Measurements from ENCODE around the gene CELSR3.
A peak's percentile ranks its signal among the peaks of the same experiment; 100 is the strongest.

CELSR3 gene

GRCh38 chr3:48639944-48640606, 22.6 kb downstream of the CELSR3 start:
- no peak for DNase-seq
- intact Hi-C loops (cut with DNase I): no loop called here

DNA sequence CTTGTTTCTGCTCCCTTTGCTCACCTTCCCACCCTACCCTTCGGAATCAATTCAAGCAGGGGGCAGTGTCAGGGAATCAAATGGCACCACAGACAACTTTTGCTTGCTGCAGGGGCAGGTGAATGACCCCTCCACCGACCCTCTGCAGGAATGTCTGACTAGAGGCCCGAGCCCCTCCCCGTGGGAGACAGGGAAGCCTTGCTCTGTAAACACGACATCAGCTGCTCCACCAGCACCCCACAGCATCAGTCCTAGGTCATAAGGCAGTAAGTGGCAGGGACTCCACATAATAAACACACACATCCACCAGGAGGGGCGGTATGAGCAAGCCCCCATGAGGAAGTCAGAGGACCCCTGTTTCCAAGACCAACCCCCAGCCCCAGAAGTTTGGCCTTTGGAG, 25.4 kb downstream of the CELSR3 start:
- DNase-seq: no peak
- intact Hi-C loops (cut with DNase I): no loop called here

GRCh38 chr3:48636149-48636655, 26.5 kb downstream of the CELSR3 start:
- intact Hi-C loops (cut with DNase I): no loop called here
- no peak for DNase-seq

DNA sequence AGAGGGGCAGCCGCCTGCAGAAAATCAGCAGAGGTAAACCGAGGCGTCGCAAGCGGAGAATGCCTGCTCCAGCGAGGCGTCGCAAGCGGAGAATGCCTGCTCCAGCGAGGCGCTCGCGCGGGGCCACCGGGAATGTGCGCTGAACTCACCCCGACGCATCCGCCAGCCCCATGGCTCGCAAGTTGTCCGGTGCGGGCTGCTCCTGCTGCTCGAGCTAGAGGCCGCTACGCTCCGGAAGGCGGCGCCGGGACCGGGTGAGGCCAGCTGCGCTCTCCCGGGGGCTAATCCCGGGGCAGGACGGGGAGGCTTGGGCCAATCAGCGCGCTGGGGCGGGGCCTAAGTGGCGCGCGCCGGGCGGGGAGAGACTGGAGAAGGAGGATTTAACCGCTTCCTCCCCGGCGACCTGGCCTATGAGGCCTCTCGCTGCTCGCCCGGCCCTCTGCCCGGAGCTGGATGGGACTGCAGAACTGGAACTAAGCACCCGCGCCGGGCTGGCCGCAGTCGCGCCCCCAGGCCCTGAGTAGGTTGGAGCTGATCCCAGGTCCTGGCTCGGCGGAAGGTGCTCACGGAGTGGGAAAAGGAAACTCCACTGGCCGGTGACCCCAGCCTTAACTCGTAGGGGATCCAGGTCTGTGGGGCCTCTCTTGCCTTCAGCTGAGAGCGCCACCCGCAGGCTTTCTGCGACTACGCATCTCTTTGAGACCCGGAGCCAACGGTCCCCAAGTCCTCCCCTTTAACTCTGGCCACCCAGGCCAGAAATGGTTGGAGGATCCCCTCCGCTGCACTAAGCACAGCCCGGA, 27.3 kb downstream of the CELSR3 start, which contains the start of gene SLC26A6:
SLC26A6 (minus strand) TSS at position 240 of the 800 bp plus-strand sequence; CDS start at position 172, 68 bp downstream.
- DNase-seq: peak; percentile 93 to 100 (median 98)
- intact Hi-C loops (cut with DNase I): no loop called here

DNA sequence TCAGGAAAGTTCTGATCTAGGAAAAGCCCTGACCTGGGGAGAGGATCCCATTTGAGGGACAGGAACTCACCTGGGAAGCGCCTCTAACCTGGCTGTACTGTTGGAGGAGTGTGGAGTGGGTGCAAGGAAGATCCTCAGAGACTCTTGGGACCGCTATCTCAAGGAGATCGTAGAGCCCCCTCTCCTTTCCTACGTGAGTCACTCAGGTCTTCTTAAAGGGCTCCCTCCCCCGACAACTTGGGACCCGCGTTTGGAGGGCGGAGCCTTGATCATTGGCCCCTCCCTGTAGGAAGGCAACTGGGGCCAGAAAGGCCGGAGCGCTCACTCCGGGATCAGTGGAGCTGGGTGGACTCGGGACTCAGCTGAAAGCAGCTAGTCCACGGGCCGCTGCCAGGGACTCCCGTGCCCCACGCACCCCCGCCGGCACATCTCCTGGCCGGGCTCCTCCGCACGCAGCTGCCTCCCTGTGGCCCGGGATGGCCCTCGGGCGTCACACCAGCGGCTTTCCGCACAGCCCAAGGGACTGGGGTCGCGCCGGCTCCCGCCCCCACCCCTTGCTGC, 27.9 kb downstream of the CELSR3 start:
- intact Hi-C loops (cut with DNase I): no loop called here
- peak in 41 of 42 donors; percentile 14 to 71 (median 44) for DNase-seq

GRCh38 chr3:48633743-48634142, 28.9 kb downstream of the CELSR3 start:
- intact Hi-C loops (cut with DNase I): no loop called here
- DNase-seq: no peak

DNA sequence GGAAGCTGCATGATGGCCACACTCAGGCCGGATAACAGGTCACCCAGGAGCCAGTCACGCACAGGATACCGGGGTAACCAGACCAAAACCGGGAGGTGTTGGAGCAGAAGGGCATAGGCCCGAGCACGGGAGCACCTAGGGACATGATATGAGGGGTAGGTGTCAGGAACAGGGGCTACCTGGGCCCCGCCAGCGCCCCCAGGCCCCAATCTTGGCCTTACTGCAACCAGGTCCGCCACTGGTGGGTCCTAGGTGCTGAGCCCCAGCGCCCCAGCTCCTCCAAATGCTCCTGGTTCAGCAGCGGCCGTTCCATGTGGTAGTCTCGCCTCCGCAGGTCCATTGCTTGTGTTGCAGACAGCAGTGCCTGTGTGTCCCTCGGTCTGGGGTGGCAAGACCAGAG, 29.4 kb downstream of the CELSR3 start:
- intact Hi-C loops (cut with DNase I): no loop called here
- DNase-seq: no peak

DNA sequence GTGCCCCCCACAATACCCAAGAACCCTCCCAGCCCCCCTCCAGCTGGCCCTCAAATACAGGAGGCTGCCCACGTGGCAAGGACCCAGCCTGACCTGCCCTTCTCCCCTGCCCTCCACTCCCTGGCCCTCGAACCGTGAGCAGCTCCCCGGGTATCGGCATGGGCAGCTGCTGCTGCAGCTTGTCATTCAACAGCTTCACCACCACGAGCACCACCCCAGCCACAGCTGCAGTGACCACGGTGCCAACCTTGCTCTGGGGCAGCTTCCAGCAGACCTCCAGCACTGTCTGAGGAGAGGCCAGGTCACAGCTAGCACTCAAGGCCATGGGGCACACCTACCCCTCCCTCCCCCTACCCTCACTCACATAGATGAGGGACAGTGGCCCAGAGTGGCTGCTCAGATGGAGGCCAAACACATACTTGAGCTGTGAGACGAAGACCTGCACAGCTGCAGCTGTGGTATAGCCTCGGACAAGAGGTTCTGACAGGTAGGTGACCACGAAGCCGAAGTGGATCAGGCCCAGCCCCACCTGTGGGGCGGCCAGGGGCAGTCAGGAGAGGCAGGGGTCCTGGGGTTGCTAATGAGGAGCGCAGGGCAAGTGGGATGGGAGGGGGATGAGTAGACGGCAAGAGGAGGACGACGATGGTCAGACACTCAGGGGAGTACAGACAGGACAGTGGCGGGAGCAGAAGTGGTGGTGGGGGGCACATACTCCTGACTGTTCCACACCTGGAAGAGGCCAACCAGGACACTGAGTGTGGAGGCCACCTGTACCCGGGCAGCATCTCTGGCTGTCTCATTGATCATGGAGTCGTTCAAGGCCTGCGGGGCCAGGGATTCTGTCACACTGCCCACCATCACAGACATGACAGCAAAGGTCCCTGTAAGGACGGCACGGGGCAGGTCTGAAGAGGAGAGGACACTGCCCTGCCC, 30.9 kb downstream of the CELSR3 start:
- intact Hi-C loops (cut with DNase I): no loop called here
- DNase-seq: no peak

DNA sequence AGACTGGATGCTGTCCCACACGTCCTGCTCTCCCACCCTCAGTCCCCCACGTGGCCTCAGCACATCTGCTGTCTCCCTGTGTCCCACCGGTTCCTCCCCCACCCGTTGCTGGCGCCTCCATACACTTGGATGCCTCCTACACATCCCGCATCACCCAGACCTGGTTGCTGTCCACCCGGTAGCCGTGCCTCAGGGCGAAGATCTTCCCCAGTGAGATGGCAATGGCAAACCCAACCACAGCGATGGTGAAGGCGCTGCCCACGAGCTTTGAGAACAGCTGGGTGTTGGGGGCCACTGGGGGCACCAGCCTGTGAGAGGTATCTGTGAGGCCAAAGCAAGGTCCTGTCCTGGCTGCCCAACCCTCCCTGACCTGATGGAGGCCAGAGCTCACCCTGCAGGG, 31.9 kb downstream of the CELSR3 start:
- DNase-seq: no peak
- intact Hi-C loops (cut with DNase I): no loop called here

- no peak for DNase-seq
- intact Hi-C loops (cut with DNase I): no loop called here
These were observed 32.3 kb downstream of the CELSR3 start for GRCh38 chr3:48630407-48630806.

GRCh38 chr3:48629894-48630293, 32.8 kb downstream of the CELSR3 start:
- intact Hi-C loops (cut with DNase I): no loop called here
- no peak for DNase-seq

GRCh38 chr3:48628277-48629017, 34.2 kb downstream of the CELSR3 start:
- DNase-seq: no peak
- intact Hi-C loops (cut with DNase I): no loop called here

DNA sequence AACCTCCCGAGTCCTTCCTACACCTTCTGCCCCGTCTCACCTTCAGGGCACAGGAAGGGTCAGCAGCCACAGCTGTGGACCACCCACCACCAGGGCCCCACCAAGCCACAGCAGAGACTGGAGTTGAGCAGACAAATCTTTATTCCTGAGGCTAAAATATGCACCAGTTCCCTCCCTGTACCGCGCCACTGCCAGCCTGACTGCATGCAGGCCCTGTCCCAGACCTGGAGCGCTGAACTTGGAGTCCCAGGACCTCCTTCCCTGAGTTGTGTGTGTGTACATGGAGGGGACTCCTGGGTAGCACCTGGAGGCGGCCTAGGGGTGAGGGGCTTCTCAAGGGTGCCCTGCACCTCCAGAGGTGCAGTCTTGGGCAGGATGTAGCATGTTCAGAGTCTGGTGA, 37.1 kb downstream of the CELSR3 start:
- DNase-seq: no peak
- intact Hi-C loops (cut with DNase I): no loop called here

DNA sequence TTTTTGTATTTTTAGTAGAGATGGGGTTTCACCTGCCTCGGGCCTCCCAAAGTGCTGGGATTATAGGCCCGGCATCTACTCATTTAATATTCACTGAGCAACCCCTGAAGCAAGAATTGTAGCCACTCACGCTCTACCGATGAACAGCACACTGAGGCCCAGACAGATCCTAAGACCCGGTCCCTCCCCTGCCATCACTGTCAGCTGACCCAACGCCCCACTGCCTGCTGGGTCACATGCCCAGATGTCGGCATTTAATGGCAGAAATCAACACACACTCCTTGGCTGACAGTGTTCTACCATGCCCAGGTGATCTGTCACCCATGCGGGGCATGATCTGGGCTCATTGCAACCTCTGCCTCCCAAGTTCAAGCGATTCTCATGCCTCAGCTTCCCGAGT, 37.9 kb downstream of the CELSR3 start:
- no peak for DNase-seq
- intact Hi-C loops (cut with DNase I): no loop called here

- DNase-seq: no peak
- intact Hi-C loops (cut with DNase I): no loop called here
These were observed 38.7 kb downstream of the CELSR3 start for GRCh38 chr3:48623851-48624547.

GRCh38 chr3:48621461-48621869, 41.2 kb downstream of the CELSR3 start, which contains the start of gene TMEM89:
Gene TMEM89, minus strand, starts transcription at chr3:48621769. Its CDS starts 13 bp downstream, at chr3:48621756.
- DNase-seq: no peak
- intact Hi-C loops (cut with DNase I): no loop called here

Measured in head of caudate nucleus (tissue), 42 donors.